Ovary (tissue), 3 donors: ENCODE results near the gene SPTLC1.

ENCODE experiments used
- CTCF ChIP-seq, 3 donors: fragments of 450-650 bp in 2 of 3; fragments of 200-600 bp in 1 of 3; IDR thresholded peaks; one replicate each; pipeline versions ENCODE4 v1.5.1 to v1.8.0; 2016 to 2022; ENCODE audit warnings: antibody characterized with exemption in 3 of 3, mild to moderate bottlenecking in 1 of 3
- EP300 ChIP-seq: sonication (generic); formaldehyde crosslinking; IDR thresholded peaks from one replicate; pipeline ENCODE4 v1.6.1; 2017; ENCODE audit warnings: antibody characterized with exemption
- POLR2A ChIP-seq: fragments of 450-650 bp; IDR thresholded peaks from one replicate; pipeline ENCODE4 v1.6.1; 2017; ENCODE audit warnings: antibody characterized with exemption, mild to moderate bottlenecking, moderate library complexity
- donor health status: DM: no; HTN: no; CAD: no.

GRCh38 chr9:92008041-92008440, 107.2 kb downstream of the SPTLC1 start:
- TF ChIP-seq CTCF (IDR thresholded peaks at IDR 0.05) (no peak), POLR2A (no peak), EP300 (no peak)
